Stimulated activated naive B cell treated with anti-CD40 and anti-IgM and Interleukin-4, amounts not matched to agents 10 μg/mL and 1 μg/mL and 100 μg/mL, for 72 hours (primary cell): ENCODE results near the gene PPP6R1.

ENCODE experiments used
- ATAC-seq, 2 donors: fragments of 150-1000 bp; cut with Tn5 transposase; replicated peaks; 2 replicates each; pipeline ENCODE4 v1.10.0; 2021; ENCODE audit warnings: moderate library complexity in 1 of 2
- DNase-seq: peaks from one replicate; pipeline ENCODE4 v3.0.0; 2021
- H3K27ac Mint-ChIP-seq: one replicate; pipeline ENCODE4 v1.8.0; 2022; ENCODE audit warnings: mild to moderate bottlenecking, mixed read lengths
- H3K27me3 Mint-ChIP-seq, 2 donors: one replicate each; pipeline ENCODE4 v1.8.0; 2022; ENCODE audit warnings: mixed read lengths in 2 of 2
- H3K36me3 Mint-ChIP-seq, 2 donors: one replicate each; pipeline ENCODE4 v1.8.0; 2022; ENCODE audit warnings: mixed read lengths in 2 of 2, mild to moderate bottlenecking in 1 of 2
- H3K4me1 Mint-ChIP-seq, 2 donors: one replicate each; pipeline ENCODE4 v1.8.0; 2022; ENCODE audit warnings: mixed read lengths in 2 of 2, mild to moderate bottlenecking in 1 of 2
- H3K4me3 Mint-ChIP-seq, 2 donors: one replicate each; pipeline ENCODE4 v1.8.0; 2022; ENCODE audit warnings: mild to moderate bottlenecking in 2 of 2, mixed read lengths in 2 of 2, moderate library complexity in 1 of 2
- H3K9me3 Mint-ChIP-seq, 2 donors: one replicate each; pipeline ENCODE4 v1.8.0; 2022; ENCODE audit warnings: mixed read lengths in 2 of 2, mild to moderate bottlenecking in 1 of 2

PPP6R1 gene

DNA sequence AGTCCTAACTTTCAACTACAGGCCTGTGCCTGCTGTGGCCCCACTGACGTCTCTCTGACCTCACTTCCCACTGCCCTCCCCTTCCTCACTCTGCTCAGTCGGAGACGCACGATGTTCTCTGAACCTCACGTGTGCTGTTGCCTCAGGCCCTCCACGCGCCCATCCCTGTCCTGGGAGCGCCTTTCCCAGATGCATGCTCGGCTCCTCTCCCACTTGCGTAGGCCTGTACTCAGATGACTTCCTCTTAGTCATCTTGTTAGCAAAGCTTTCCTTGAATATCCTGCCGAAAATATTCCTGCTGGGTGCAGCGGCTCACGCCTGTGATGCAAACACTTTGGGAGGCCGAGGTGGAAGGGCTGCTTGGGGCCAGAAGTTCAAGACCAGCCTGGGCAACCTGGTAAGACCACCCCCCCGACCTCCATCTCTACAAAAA lies 69.4 kb downstream of the PPP6R1 start:
- Mint-ChIP-seq H3K27ac (no peak overlapping the region), H3K4me3 (no peak overlapping the region), H3K9me3 (no peaks in the 10 kb centered on the region), H3K4me1 (peaks cover 5 to 12% of the 10 kb centered on the region in 2 donors), H3K27me3 (peaks cover 28 to 48% of the 10 kb centered on the region in 2 donors), H3K36me3 (no peaks in the 10 kb centered on the region)
- ATAC-seq (no peak), DNase-seq (no peak)

GRCh38 chr19:55188625-55189024 lies 70.2 kb downstream of the PPP6R1 start:
- ATAC-seq (no peak), DNase-seq (no peak)
- H3K27me3 Mint-ChIP-seq: peaks cover 30 to 55% of the 10 kb centered on the region in 2 donors
- no peak overlapping the region for H3K4me3 Mint-ChIP-seq
- H3K9me3 Mint-ChIP-seq: no peaks in the 10 kb centered on the region
- no peak overlapping the region for H3K27ac Mint-ChIP-seq
- H3K36me3 Mint-ChIP-seq: no peaks in the 10 kb centered on the region
- peaks cover 5 to 12% of the 10 kb centered on the region in 2 donors for H3K4me1 Mint-ChIP-seq

- H3K27ac Mint-ChIP-seq: no peak overlapping the region
- H3K9me3 Mint-ChIP-seq: no peaks in the 10 kb centered on the region
- no peaks in the 10 kb centered on the region for H3K36me3 Mint-ChIP-seq
- H3K4me3 Mint-ChIP-seq: no peak overlapping the region
- ATAC-seq: no peak
- peaks cover 35 to 53% of the 10 kb centered on the region in 2 donors for H3K27me3 Mint-ChIP-seq
- no peak for DNase-seq
- peaks cover 5 to 12% of the 10 kb centered on the region in 2 donors for H3K4me1 Mint-ChIP-seq
Observed at GRCh38 chr19:55186080-55186479, 72.7 kb downstream of the PPP6R1 start.

DNA sequence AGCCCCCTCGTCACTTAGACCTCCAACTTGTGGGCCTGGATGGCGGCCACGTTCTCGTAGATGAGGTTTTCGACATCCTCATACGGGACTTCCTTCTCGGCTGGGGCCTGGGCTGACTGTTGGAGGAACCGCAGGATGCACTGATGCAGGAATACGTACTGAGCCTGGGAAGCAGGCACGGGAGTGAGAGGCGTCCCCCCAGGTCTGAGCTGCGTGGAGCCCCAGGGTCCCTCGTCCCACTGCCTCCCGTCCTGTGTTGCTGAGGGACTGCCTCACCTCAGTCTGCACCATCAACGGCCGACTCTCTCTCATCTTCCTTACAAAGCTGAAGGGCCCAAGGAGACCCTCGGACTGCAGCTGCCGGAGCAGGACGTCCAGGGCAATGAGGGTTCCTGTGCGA lies 77.1 kb downstream of the PPP6R1 start:
- no peak overlapping the region for H3K4me3 Mint-ChIP-seq
- peaks cover 65 to 87% of the 10 kb centered on the region in 2 donors for H3K27me3 Mint-ChIP-seq
- peaks cover 1 to 2% of the 10 kb centered on the region in 2 donors for H3K36me3 Mint-ChIP-seq
- DNase-seq (no peak), ATAC-seq (no peak)
- H3K4me1 Mint-ChIP-seq: peaks cover 18 to 33% of the 10 kb centered on the region in 2 donors
- peak overlapping the region; percentile 34 for H3K27ac Mint-ChIP-seq
- no peaks in the 10 kb centered on the region for H3K9me3 Mint-ChIP-seq
